ENCODE data around the gene NRCAM.

GRCh38 chr7:108278281-108278680, 178.0 kb downstream of the NRCAM start:
- TF ChIP-seq CTCF (IDR thresholded peaks at IDR 0.05; ENCODE audit: insufficient read depth, low read length, poor library complexity, severe bottlenecking) (no peak), EZH2phosphoT487 (conservative IDR thresholded peaks at IDR 0.05; ENCODE audit: low read length) (no peak)

All from SU-DHL-6 (cell line).